ENCODE measurements around the gene RPL27A.
"Not testable (repeated sequence)": the region's sequence is repeated elsewhere in the genome, so short reads cannot be mapped to it uniquely, and the experiment has no call there.

Gene RPL27A

DNA sequence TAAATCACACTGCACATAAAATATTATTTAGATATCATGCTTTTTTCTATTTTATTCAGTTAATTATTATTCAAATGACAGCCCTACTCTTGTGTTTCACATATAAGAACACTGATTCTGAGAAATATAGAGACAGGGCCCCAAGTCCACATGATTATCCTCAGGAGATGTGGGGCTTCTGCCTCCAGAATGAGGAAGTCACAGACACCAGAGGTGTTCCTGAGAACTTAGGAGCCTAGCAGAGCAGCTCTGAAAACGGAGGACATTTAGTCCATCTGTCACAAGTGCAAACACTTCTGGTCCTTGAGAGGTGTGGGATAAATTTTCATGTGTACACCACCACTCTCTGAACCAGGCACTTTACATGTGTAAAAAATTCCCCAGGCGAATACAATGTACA lies 26.3 kb upstream of the RPL27A start:
- TF ChIP-seq, protein P1, sequence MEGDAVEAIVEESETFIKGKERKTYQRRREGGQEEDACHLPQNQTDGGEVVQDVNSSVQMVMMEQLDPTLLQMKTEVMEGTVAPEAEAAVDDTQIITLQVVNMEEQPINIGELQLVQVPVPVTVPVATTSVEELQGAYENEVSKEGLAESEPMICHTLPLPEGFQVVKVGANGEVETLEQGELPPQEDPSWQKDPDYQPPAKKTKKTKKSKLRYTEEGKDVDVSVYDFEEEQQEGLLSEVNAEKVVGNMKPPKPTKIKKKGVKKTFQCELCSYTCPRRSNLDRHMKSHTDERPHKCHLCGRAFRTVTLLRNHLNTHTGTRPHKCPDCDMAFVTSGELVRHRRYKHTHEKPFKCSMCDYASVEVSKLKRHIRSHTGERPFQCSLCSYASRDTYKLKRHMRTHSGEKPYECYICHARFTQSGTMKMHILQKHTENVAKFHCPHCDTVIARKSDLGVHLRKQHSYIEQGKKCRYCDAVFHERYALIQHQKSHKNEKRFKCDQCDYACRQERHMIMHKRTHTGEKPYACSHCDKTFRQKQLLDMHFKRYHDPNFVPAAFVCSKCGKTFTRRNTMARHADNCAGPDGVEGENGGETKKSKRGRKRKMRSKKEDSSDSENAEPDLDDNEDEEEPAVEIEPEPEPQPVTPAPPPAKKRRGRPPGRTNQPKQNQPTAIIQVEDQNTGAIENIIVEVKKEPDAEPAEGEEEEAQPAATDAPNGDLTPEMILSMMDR (IDR thresholded peaks at IDR 0.05; ENCODE audit: insufficient read depth, low read depth, low read length, missing control alignments): no peak
- no peak overlapping the region for H3K4me3 ChIP-seq (ENCODE audit: low read length)
- DNase-seq (ENCODE audit: low read depth): no peak

DNA sequence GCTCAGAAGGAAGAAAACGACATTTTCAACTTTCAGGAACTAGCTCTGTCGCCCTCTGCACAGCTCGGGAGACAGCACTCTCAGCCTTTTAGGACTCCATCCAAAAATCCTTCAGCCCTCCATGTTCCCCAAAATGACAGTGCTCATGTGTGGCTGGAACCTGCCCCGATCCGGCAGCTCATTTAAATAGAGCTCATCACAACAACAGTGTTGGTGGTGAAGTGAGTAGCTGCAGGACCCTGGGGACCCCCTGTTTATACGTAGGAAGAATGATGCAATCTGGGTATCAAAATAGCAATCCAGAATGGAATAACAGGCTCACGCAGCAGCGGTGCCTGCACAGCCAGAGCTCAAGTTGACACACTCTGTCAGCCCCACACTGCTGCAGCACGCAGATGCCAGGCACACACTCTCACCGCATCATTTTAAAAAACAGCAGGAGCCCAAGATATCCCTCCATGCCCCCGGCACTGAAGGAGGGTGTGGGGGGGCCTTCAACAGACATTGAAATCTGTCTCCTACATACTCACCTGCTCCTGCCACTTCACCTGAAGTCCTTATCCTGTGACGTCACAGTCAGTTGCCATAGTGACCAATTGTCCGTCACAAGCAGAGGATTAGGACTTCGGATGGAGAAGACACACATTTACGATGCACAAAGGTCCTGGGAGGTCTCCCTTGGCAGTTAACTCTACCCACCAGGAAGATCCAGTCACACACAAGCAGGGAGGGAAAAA lies 24.1 kb upstream of the RPL27A start:
- TF ChIP-seq, protein P1 (IDR thresholded peaks at IDR 0.05; ENCODE audit: insufficient read depth, low read depth, low read length, missing control alignments): no peak
- H3K4me3 ChIP-seq (ENCODE audit: low read length): no peak overlapping the region
- no peak for DNase-seq (ENCODE audit: low read depth)

DNA sequence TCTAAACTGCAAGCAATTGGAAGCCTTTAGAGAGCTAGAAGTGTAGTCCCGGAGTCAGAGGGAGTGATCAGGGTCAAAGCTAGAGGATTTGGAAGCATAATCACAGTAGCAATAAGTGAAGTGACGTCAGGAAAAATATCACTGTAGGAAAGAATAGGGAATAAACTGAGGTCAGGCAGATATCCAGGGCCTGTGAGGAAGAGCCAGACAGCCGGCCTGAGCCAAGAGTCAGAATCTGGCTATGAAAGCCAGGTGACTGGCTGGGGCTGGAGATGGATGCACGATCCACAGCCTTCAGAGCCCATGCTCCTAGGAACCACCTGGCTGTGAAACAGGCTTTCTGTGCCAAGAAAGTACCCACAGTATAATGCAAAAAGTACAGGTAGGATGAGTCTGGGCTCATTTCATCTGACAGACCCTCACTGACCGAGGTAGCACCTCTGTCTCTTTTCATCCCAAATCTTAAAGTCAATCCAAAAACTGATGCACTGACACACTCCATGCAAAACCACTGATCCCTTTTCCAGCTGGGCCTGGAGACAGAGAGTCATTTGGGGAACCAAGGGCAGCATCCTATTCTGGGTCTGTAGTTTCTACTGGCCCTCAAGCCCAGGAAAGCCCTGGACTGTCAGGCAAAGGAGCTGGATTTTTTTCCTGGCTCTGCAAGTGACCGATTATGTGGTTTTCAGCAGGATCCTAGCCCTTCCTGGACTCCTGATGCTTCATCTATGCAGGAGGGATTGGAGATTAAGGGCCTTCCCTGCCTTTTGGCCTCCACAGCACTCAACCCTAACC lies 21.4 kb upstream of the RPL27A start:
- TF ChIP-seq, protein P1 (IDR thresholded peaks at IDR 0.05; ENCODE audit: insufficient read depth, low read depth, low read length, missing control alignments): no peak
- no peak overlapping the region for H3K4me3 ChIP-seq (ENCODE audit: low read length)
- no peak for DNase-seq (ENCODE audit: low read depth)

DNA sequence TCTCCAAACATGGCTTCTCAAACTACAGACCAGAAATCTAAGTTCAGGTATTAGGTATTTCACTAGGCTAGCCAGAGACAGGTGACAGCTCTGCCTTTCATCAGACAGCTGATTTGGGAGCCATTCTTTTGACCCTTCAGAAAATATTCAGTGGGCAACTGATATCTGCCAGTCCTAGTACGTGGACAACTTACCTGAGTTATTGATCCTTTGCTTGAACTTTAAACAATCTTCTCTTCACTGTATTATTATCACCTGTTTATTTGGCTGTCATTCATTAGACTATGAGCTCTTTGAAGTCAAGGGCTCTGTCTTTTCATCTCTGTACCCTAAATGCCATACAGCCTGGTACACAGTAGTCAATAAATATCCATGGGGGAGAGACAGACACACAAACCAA lies 17.4 kb upstream of the RPL27A start:
- TF ChIP-seq, protein P1 (IDR thresholded peaks at IDR 0.05; ENCODE audit: insufficient read depth, low read depth, low read length, missing control alignments): no peak
- H3K4me3 ChIP-seq (ENCODE audit: low read length): no peak overlapping the region
- DNase-seq (ENCODE audit: low read depth): no peak

DNA sequence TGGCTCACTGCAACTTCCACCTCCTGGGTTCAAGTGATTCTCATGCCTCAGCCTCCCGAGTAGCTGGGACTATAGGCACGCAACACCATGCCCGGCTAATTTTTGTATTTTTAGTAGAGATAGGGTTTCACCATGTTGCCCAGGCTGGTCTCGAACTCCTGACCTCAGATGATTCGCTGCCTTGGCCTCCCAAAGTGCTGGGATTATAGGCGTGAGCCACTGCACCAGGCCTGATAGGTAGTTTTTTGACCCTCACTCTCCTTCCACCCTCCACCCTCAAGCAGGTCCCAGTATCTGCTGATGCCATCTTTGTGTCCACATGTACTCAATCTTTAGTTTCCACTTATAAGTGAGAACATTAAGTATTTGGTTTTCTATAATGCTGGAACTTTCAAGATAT lies 12.5 kb upstream of the RPL27A start:
- not testable (repeated sequence) for H3K4me3 ChIP-seq (ENCODE audit: low read length); DNase-seq (ENCODE audit: low read depth)

DNA sequence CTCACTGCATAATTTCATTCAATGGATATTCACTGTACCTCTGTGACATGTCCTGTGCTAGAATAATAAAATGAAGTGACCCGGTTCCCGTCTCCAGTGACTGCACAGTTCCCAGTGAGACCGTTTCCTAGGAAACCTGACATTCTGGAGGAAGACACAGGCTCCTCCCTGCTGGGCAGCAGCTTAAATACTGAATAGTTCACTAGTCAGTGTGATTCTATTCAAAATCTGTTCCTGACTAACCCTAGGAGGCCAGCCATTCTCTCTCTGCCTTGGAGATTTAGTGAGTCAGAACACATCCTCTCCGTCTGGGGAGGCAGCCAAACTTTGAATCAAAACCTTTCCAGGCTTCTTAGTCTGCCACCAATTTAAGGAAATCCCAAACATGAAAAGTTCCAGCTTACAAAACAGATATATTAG lies 11.4 kb upstream of the RPL27A start:
- peak; percentile 88 for DNase-seq (ENCODE audit: low read depth)
- H3K4me3 ChIP-seq (ENCODE audit: low read length): no peak overlapping the region
- TF ChIP-seq, protein P1 (IDR thresholded peaks at IDR 0.05; ENCODE audit: insufficient read depth, low read depth, low read length, missing control alignments): no peak

DNA sequence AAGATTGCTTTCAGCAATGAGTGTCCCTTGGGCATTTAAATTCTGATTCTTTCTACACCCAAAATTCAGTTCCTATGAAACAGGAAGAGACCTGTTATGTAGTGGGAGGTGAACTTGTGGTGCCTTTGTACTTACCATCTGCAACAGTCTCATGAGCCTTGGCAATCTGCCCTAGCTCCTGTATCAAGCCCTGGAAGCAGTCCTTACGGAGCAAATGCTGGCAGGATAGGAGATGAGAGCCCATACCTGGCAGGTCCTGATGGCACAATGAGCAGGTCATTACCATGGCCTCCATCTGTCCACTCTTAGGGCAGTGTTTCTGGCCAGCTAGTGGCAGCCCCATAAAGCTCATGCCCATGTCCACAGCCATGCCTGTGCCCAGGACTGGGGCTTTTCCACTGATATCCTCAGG lies 10.9 kb upstream of the RPL27A start:
- peak; percentile 76 for DNase-seq (ENCODE audit: low read depth)
- no peak overlapping the region for H3K4me3 ChIP-seq (ENCODE audit: low read length)
- TF ChIP-seq, protein P1 (IDR thresholded peaks at IDR 0.05; ENCODE audit: insufficient read depth, low read depth, low read length, missing control alignments): no peak
